H1 (cell line): ENCODE measurements around the gene INHBA. TPM values are rescaled to one million over a fixed set of nuclear protein-coding genes. Genes with fewer than 3 reads are reported as not detected.

ENCODE experiments used
- CTCF ChIA-PET: fragments of 300-600 bp; sonication (Branson Sonifier 250); formaldehyde crosslinking; loops from one replicate; lab custom pipeline; 2021; ENCODE audit not compliant: partially characterized antibody; lab: Charles Lee
- POLR2A ChIA-PET: fragments of 300-600 bp; sonication (Branson Sonifier 250); formaldehyde crosslinking; loops from one replicate; lab custom pipeline; 2021; ENCODE audit warnings: inconsistent platforms; ENCODE audit not compliant: partially characterized antibody; lab: Charles Lee
- DNase-seq, 2 experiments: peaks; one replicate each; pipeline versions ENCODE4 v3.0.0 to v3.0.0-alpha.2; 2010 to 2022; ENCODE audit warnings: low spot score in 2 of 2, low read depth in 1 of 2, mixed read lengths in 1 of 2
- FAIRE-seq: peaks from 2 replicates; lab custom pipeline; 2011; peaks lifted over from hg19 to GRCh38; lab: Jason Lieb, UNC
- H2AFZ ChIP-seq: 2 replicates; pipeline ENCODE4 v1.8.1; 2012; ENCODE audit warnings: low read length, inconsistent platforms
- H2AK5ac ChIP-seq: 2 replicates; pipeline ENCODE4 v1.6.1; 2013; ENCODE audit warnings: low read depth, low read length
- H2BK120ac ChIP-seq: replicated peaks from 2 replicates; pipeline ENCODE3; 2013; ENCODE audit warnings: low read depth, low read length, inconsistent platforms
- H2BK12ac ChIP-seq: 2 replicates; pipeline ENCODE4 v1.6.1; 2013; ENCODE audit warnings: low read depth, low read length
- H2BK15ac ChIP-seq: 2 replicates; pipeline ENCODE4 v1.6.1; 2013; ENCODE audit warnings: low read length
- H2BK20ac ChIP-seq: 2 replicates; pipeline ENCODE4 v1.6.1; 2013; ENCODE audit warnings: low read length
- H2BK5ac ChIP-seq: 2 replicates; pipeline ENCODE4 v1.6.1; 2013; ENCODE audit warnings: low read depth, low read length
- H3K14ac ChIP-seq: 2 replicates; pipeline ENCODE4 v1.6.1; 2013; ENCODE audit warnings: inconsistent platforms; ENCODE audit not compliant: insufficient read length
- H3K18ac ChIP-seq: 2 replicates; pipeline ENCODE4 v1.6.1; 2013; ENCODE audit warnings: low read length; ENCODE audit errors: extremely low read depth
- H3K23ac ChIP-seq: 2 replicates; pipeline ENCODE4 v1.6.1; 2013; ENCODE audit warnings: inconsistent platforms; ENCODE audit not compliant: insufficient read length
- H3K23me2 ChIP-seq: 2 replicates; pipeline ENCODE4 v1.6.1; 2013; ENCODE audit warnings: low read depth, low read length
- H3K27ac ChIP-seq: 2 replicates; pipeline ENCODE4 v1.6.1; 2011; ENCODE audit warnings: low read depth, low read length, inconsistent platforms
- H3K27me3 ChIP-seq, 4 experiments: replicated peaks in 1 of 4; 1 replicate in 1 of 4; 2 replicates in 3 of 4; pipeline versions ENCODE4 v1.6.1 to v1.8.1; 2011 to 2013; ENCODE audit warnings: low read length in 3 of 4, mild to moderate bottlenecking in 3 of 4, inconsistent platforms in 2 of 4, mixed read lengths in 2 of 4, moderate library complexity in 1 of 4; ENCODE audit not compliant: control insufficient read depth in 3 of 4, insufficient read depth in 3 of 4; ENCODE audit errors: extremely low read depth in 1 of 4
- H3K36me3 ChIP-seq, 4 experiments: 2 replicates each; pipeline versions ENCODE4 v1.6.1 to v1.8.1; 2011 to 2013; ENCODE audit warnings: mild to moderate bottlenecking in 4 of 4, low read length in 3 of 4, moderate library complexity in 2 of 4, control low read depth in 1 of 4, inconsistent platforms in 1 of 4; ENCODE audit not compliant: insufficient read depth in 4 of 4, control insufficient read depth in 2 of 4
- H3K4ac ChIP-seq: replicated peaks from 2 replicates; pipeline ENCODE3; 2013; ENCODE audit warnings: low read length, low read depth, mixed read lengths, inconsistent platforms; ENCODE audit not compliant: insufficient read length
- H3K4me1 ChIP-seq, 4 experiments: replicated peaks in 1 of 4; 1 replicate in 1 of 4; 2 replicates in 3 of 4; pipeline versions ENCODE4 v1.6.1 to v1.8.1; 2011 to 2013; ENCODE audit warnings: low read length in 3 of 4, inconsistent platforms in 2 of 4, mixed read lengths in 1 of 4; ENCODE audit not compliant: insufficient read depth in 4 of 4, control insufficient read depth in 3 of 4
- H3K4me2 ChIP-seq, 2 experiments: 2 replicates each; pipeline versions ENCODE4 v1.6.1 to v1.8.1; 2011 to 2013; ENCODE audit warnings: low read depth in 2 of 2, low read length in 2 of 2, control low read depth in 1 of 2, inconsistent platforms in 1 of 2, mild to moderate bottlenecking in 1 of 2; ENCODE audit not compliant: insufficient read depth in 1 of 2
- H3K4me3 ChIP-seq, 4 experiments: fragments of 200-600, 300-600 bp in 1 of 4; sonication (generic), shearing (Covaris generic), sonication (Bioruptor Twin) in 1 of 4; 2 replicates each; pipeline versions ENCODE4 v1.5.1 to v1.8.1; 2011 to 2016; ENCODE audit warnings: low read length in 4 of 4, low read depth in 3 of 4, control low read depth in 2 of 4, inconsistent platforms in 2 of 4, mild to moderate bottlenecking in 2 of 4, mixed read lengths in 1 of 4, moderate library complexity in 1 of 4; ENCODE audit not compliant: insufficient read depth in 2 of 4; ENCODE audit errors: extremely low read depth in 1 of 4
- H3K56ac ChIP-seq: replicated peaks from 2 replicates; pipeline ENCODE3; 2013; ENCODE audit warnings: low read depth, mild to moderate bottlenecking, mixed read lengths, low read length, inconsistent platforms; ENCODE audit not compliant: insufficient read length
- H3K79me1 ChIP-seq: 2 replicates; pipeline ENCODE4 v1.6.1; 2013; ENCODE audit warnings: low read depth, low read length, control low read depth
- H3K79me2 ChIP-seq, 2 experiments: 2 replicates each; pipeline versions ENCODE4 v1.6.1 to v1.8.1; 2012 to 2013; ENCODE audit warnings: low read length in 2 of 2, mild to moderate bottlenecking in 2 of 2, inconsistent platforms in 1 of 2; ENCODE audit not compliant: insufficient read depth in 2 of 2, control insufficient read depth in 1 of 2
- H3K9ac ChIP-seq, 4 experiments: replicated peaks in 1 of 4; 1 replicate in 1 of 4; 2 replicates in 3 of 4; pipeline versions ENCODE4 v1.6.1 to v1.8.1; 2011 to 2013; ENCODE audit warnings: low read depth in 3 of 4, low read length in 3 of 4, control low read depth in 2 of 4, mild to moderate bottlenecking in 2 of 4, moderate library complexity in 2 of 4, inconsistent platforms in 1 of 4; ENCODE audit errors: extremely low read depth in 1 of 4
- H3K9me3 ChIP-seq, 2 experiments: 2 replicates each; pipeline versions ENCODE4 v1.6.1 to v1.8.1; 2012 to 2013; ENCODE audit warnings: mild to moderate bottlenecking in 2 of 2, moderate library complexity in 2 of 2, control low read depth in 1 of 2, inconsistent platforms in 1 of 2, low read depth in 1 of 2, low read length in 1 of 2, mixed read lengths in 1 of 2; ENCODE audit not compliant: insufficient read depth in 2 of 2
- H4K20me1 ChIP-seq, 2 experiments: replicated peaks in 1 of 2; 2 replicates each; pipeline versions ENCODE3 to v1.8.1; 2011 to 2013; ENCODE audit warnings: inconsistent platforms in 2 of 2, low read length in 2 of 2, mild to moderate bottlenecking in 1 of 2; ENCODE audit not compliant: insufficient read depth in 2 of 2, control insufficient read depth in 1 of 2
- H4K5ac ChIP-seq: 2 replicates; pipeline ENCODE4 v1.6.1; 2013; ENCODE audit warnings: low read length, low read depth, mixed read lengths, inconsistent platforms; ENCODE audit not compliant: insufficient read length
- H4K8ac ChIP-seq: 2 replicates; pipeline ENCODE4 v1.8.0; 2013; ENCODE audit warnings: mild to moderate bottlenecking, moderate library complexity, low read length, inconsistent platforms; ENCODE audit not compliant: insufficient read depth; ENCODE audit errors: extremely low read depth
- H4K91ac ChIP-seq: replicated peaks from 2 replicates; pipeline ENCODE3; 2013; ENCODE audit warnings: low read length, mixed read lengths, inconsistent platforms; ENCODE audit not compliant: insufficient read length
- BACH1 ChIP-seq: IDR thresholded peaks from 2 replicates; pipeline ENCODE4 v1.6.1; 2012; ENCODE audit warnings: low read length, improper control_type of control experiment
- BCL11A ChIP-seq, 2 experiments: IDR thresholded peaks; one replicate each; pipeline ENCODE4 v1.6.1; 2011; ENCODE audit warnings: low read depth in 2 of 2, low read length in 2 of 2, mild to moderate bottlenecking in 2 of 2
- CHD1 ChIP-seq: IDR thresholded peaks from 2 replicates; pipeline ENCODE4 v1.6.1; 2012; ENCODE audit warnings: low read depth, low read length, improper control_type of control experiment
- CREB1 ChIP-seq: IDR thresholded peaks from 2 replicates; pipeline ENCODE4 v1.6.1; 2012; ENCODE audit warnings: inconsistent platforms
- EGR1 ChIP-seq: IDR thresholded peaks from 2 replicates; pipeline ENCODE4 v1.6.1; 2011; ENCODE audit warnings: low read depth, low read length, borderline replicate concordance
- EP300 ChIP-seq, 2 experiments: IDR thresholded peaks; 1 replicate in 1 of 2; 2 replicates in 1 of 2; pipeline ENCODE4 v1.6.1; 2011 to 2012; ENCODE audit warnings: low read depth in 2 of 2, low read length in 2 of 2, mild to moderate bottlenecking in 2 of 2, borderline replicate concordance in 1 of 2, inconsistent platforms in 1 of 2, moderate library complexity in 1 of 2
- GTF2F1 ChIP-seq: IDR thresholded peaks from 2 replicates; pipeline ENCODE4 v1.6.1; 2012; ENCODE audit warnings: low read depth, low read length, improper control_type of control experiment, borderline replicate concordance
- HDAC6 ChIP-seq: IDR thresholded peaks from one replicate; pipeline ENCODE4 v1.7.1; 2012; ENCODE audit warnings: low read depth, mild to moderate bottlenecking, inconsistent platforms, low read length, moderate library complexity
- JUN ChIP-seq: IDR thresholded peaks from 2 replicates; pipeline ENCODE4 v1.6.1; 2011; ENCODE audit warnings: low read depth, mild to moderate bottlenecking, improper control_type of control experiment, low read length
- JUND ChIP-seq: IDR thresholded peaks from 2 replicates; pipeline ENCODE4 v1.6.1; 2011; ENCODE audit warnings: mild to moderate bottlenecking, improper control_type of control experiment, low read length
- POU5F1 ChIP-seq: IDR thresholded peaks from 2 replicates; pipeline ENCODE4 v1.6.1; 2011; ENCODE audit warnings: low read depth, mild to moderate bottlenecking, low read length, moderate library complexity
- RBBP5 ChIP-seq: IDR thresholded peaks from 2 replicates; pipeline ENCODE4 v1.7.1; 2012; ENCODE audit warnings: low read depth, mild to moderate bottlenecking, inconsistent platforms, low read length, moderate library complexity, borderline replicate concordance
- WGBS, 2 experiments: shearing (Covaris generic) in 1 of 2; methylation state at CpG; one replicate each; pipeline versions ENCODE4 v1.1.6 to v1.1.7; 2013 to 2015; ENCODE audit warnings: low lambda C conversion rate in 2 of 2, mixed read lengths in 2 of 2, inconsistent platforms in 1 of 2, low coverage in 1 of 2, missing lambda C conversion rate in 1 of 2; ENCODE audit not compliant: insufficient replicate concordance in 2 of 2, insufficient coverage in 1 of 2, insufficient read length in 1 of 2; ENCODE audit errors: extremely low coverage in 1 of 2, missing lambda C conversion rate in 1 of 2; 5-methylcytosine and 5-hydroxymethylcytosine counted together
- polyA plus RNA-seq, 7 experiments: library from polyadenylated mRNA; depleted of rRNA in 3 of 7; stranded (reverse) in 5 of 7; unstranded in 2 of 7; fragments of >200 nt in 5 of 7; fragments of 200-250 nt in 2 of 7; gene quantifications; 1 replicate in 5 of 7; 2 replicates in 1 of 7; 4 replicates in 1 of 7; pipeline versions ENCODE4 v1.2.1 to v1.2.3, GENCODE V29; 2011 to 2013; ENCODE audit warnings: missing spikeins in 2 of 7, mixed read lengths in 2 of 7
- total RNA-seq: library from RNA; stranded (reverse); fragmentation: NEBNext Ultra II Directional; extraction: Animal tissue kit (Norgen Biotek cat#: 25700); gene quantifications from 2 replicates; pipeline ENCODE4 v1.2.1, GENCODE V29; 2021
- TF ChIP-seq, protein P1 (sequence below): IDR thresholded peaks from 2 replicates; pipeline ENCODE4 v1.6.1; 2011; ENCODE audit warnings: low read depth, mild to moderate bottlenecking, low read length; ENCODE audit not compliant: insufficient read depth

The INHBA gene
- total and polyA plus RNA-seq, 2 of the 8 experiments (the other 6 are each of a cell fraction or from before 2014, with no cell fraction given), result 1.1 to 2.7 TPM

DNA sequence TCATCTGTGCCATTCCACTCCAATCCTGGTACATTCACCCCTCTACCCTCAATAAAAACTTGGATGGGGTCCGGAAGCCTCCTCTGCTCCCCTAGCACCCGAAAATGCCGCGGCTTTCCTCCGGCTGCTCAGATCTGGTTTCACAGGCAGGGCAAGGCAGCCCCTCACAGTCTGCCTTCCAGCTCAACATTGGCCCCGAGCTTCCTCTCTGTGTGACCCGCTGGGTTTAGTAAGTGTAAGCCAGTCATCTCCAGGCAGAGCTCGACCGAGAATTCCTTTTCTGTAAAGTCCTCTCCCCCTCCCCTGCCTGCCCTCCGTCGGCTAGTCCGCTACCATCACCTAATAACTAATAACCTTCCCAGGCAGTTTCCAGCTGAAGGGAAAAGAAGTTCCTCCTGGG lies 3.4 kb downstream of the INHBA start:
- no peaks in the 10 kb centered on the region for H4K20me1 ChIP-seq
- no peak overlapping the region for H4K5ac ChIP-seq
- H3K14ac ChIP-seq, result no peak overlapping the region
- DNase-seq (peak in 1 of 2 experiments; percentile 55), FAIRE-seq (no peak)
- peak overlapping the region; percentile 9; the same call in 1 of the 2 replicates for H3K18ac ChIP-seq
- no peak overlapping the region for H4K91ac ChIP-seq
- no peak overlapping the region for H4K8ac ChIP-seq
- H3K56ac ChIP-seq, result no peak overlapping the region
- peaks cover 11% of the 10 kb centered on the region for H3K23me2 ChIP-seq
- H3K4ac ChIP-seq, result no peak overlapping the region
- H3K4me3 ChIP-seq, result peak overlapping the region; percentile 59 to 70 (median 62)
- ChIA-PET POLR2A (interaction anchor here (0.8 kb wide), 1 partner anchor 119 kb away, joined by 3 read pairs; no protein-coding TSS in a partner anchor), CTCF (interaction anchor here (0.6 to 2.3 kb wide), 6 partner anchors 11 to 377 kb away, joined by 3 to 11 read pairs (median 3); no protein-coding TSS in a partner anchor)
- H2BK15ac ChIP-seq, result no peak overlapping the region
- H3K9me3 ChIP-seq, result no peaks in the 10 kb centered on the region
- H3K4me1 ChIP-seq, result peaks cover 1 to 28% (median 18%) of the 10 kb centered on the region in 4 experiments; a peak in 6 of 7 replicates
- peak overlapping the region; percentile 95 to 98 for H3K4me2 ChIP-seq
- no peak overlapping the region for H2BK120ac ChIP-seq
- H3K79me1 ChIP-seq, result no peaks in the 10 kb centered on the region
- no peaks in the 10 kb centered on the region for H3K36me3 ChIP-seq
- no peak overlapping the region for H2AK5ac ChIP-seq
- H3K27ac ChIP-seq, result no peak overlapping the region
- no peak overlapping the region for H3K23ac ChIP-seq
- H2BK20ac ChIP-seq, result 0 out of 2 replicates have a peak overlapping the region, but pooled peaks have one; percentile 13
- no peak overlapping the region for H2AFZ ChIP-seq
- WGBS, 2 experiments, result 4% methylated on average over 12 of the region's 12 CpGs; no CpG with 5 or more reads in 1 of the 2 experiments
- no peak overlapping the region for H2BK5ac ChIP-seq
- no peak overlapping the region for H3K9ac ChIP-seq
- H2BK12ac ChIP-seq, result no peak overlapping the region
- H3K79me2 ChIP-seq, result no peaks in the 10 kb centered on the region; a peak in 1 of 4 replicates
- H3K27me3 ChIP-seq, result 0 out of 7 replicates have a peak, but pooled peaks cover 0 to 3% (median 0%) of the 10 kb centered on the region in 4 experiments
- TF ChIP-seq BACH1, result no peak
- no peak for TF ChIP-seq JUN
- TF ChIP-seq, protein P1, sequence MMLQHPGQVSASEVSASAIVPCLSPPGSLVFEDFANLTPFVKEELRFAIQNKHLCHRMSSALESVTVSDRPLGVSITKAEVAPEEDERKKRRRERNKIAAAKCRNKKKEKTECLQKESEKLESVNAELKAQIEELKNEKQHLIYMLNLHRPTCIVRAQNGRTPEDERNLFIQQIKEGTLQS, result no peak
- TF ChIP-seq POU5F1, result no peak
- TF ChIP-seq CREB1, result no peak
- no peak for TF ChIP-seq EGR1
- no peak for TF ChIP-seq GTF2F1
- TF ChIP-seq JUND, result no peak
- no peak for TF ChIP-seq EP300 (IDR thresholded peaks at IDR 0.05; ENCODE audit: borderline replicate concordance in 1 of 2, low read depth in 2 of 2, low read length in 2 of 2)
- no peak for TF ChIP-seq HDAC6
- no peak for TF ChIP-seq RBBP5
- TF ChIP-seq BCL11A (IDR thresholded peaks at IDR 0.05; ENCODE audit: low read depth in 2 of 2, low read length in 2 of 2), result no peak
- TF ChIP-seq CHD1, result no peak
